Frontal cortex (tissue), 4 donors: Measurements from ENCODE around the gene MYH11. TPM values are rescaled to one million over a fixed set of nuclear protein-coding genes. Genes with fewer than 3 reads are reported as not detected.
"Not testable (repeated sequence)": the region's sequence is repeated elsewhere in the genome, so short reads cannot be mapped to it uniquely, and the experiment has no call there.

Experiments
- DNase-seq, 2 donors: peaks; one replicate each; pipeline ENCODE4 v3.0.0; 2012; ENCODE audit warnings: low spot score in 2 of 2
- FAIRE-seq: peaks from 2 replicates; lab custom pipeline; 2012; peaks lifted over from hg19 to GRCh38; lab: Jason Lieb, UNC
- small RNA-seq: library from RNA; depleted of rRNA; stranded (forward); fragments of <200 nt; gene quantifications from one replicate; pipeline ENCODE3, GENCODE V24; 2014
- total RNA-seq: library from RNA; depleted of rRNA; stranded (reverse); fragments of >200 nt; gene quantifications from one replicate; pipeline ENCODE4 v1.2.3, GENCODE V29; 2014
- donor health status: control.
- donor health status: control.
- donor health status: control.

MYH11 gene
- total RNA-seq, 1 donor from 2014 or later: 1.2 TPM

DNA sequence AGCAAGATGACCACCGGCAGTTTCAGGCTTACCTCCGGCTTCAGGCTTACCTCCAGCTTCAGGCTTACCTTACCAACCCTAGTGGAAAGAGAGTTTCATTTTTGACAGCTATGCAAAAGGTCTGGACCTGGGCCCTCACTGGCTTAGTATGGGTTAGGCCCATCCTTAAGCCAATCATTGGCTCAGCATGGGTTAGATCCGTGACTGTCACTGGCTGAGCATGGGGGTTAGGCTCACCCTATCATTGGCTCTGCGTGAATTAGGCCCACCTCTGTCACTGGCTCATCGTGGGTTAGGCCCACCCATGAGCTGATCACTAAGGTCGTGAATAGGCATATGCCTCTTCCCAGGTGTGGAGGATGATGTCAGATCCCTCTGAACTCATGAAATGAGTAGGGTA lies 198.7 kb downstream of the MYH11 start:
- no peak for DNase-seq

DNA sequence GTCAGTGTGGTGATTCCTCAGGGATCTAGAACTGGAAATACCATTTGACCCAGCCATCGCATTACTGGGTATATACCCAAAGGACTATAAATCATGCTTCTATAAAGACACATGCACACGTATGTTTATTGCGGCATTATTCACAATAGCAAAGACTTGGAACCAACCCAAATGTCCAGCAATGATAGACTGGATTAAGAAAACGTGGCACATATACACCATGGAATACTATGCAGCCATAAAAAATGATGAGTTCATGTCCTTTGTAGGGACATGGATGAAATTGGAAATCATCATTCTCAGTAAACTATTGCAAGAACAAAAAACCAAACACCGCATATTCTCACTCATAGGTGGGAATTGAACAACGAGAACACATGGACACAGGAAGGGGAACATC lies 201.3 kb downstream of the MYH11 start:
- DNase-seq, FAIRE-seq: not testable (repeated sequence)

More for the DNA sequence above, 198.7 kb downstream of the MYH11 start:
- no peak for FAIRE-seq

DNA sequence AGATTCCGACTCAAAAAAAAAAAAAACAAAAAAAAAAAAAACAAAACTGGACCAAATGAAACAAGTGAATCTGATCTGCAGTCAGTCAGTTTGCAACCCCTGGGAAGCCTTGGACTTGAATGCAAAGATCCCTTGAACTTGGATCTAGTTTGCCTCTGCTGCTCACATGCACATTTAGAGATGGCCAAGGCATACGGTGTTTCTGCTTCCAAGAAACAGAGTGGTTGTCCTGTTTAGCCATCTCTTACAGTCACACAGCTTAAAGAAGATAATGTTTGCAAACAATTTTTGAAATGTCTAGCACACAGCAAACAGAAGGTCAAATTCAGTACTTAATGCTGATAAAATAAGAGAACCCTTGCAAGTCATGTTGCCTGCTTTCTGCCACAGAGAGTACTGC lies 202.2 kb downstream of the MYH11 start:
- DNase-seq (no peak), FAIRE-seq (no peak)

DNA sequence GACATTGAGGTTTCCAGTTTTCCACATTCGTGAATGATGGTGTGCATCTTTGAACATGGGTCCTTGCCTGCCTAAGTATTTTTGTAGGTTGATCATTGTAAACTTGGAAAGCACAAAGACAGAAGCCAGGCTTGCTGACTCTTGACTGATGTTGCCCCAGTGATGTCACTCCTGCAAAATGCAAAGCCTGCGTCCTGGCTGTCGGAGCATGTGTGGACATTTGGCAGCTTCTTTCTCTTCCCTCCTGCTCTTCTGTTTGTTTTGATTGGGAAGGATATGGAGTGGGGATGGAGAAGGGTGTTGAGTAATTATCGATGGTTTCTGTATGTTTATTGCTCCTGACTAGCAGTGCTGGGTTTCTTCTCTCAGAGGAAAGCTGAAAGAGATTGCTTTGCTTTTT lies 203.6 kb downstream of the MYH11 start:
- no peak for FAIRE-seq
- no peak for DNase-seq

Small RNA genes within 50 kb of the gene (small RNA-seq; reads per million reads assigned to genes)
- not detected for gene RNU6-213P

Other genes with a start within 250 kb of the MYH11 start
- gene MARF1, start 213.9 kb downstream of the MYH11 start, total RNA-seq: 20.4 TPM
- 4.1 TPM for gene NDE1, start 206.8 kb downstream of the MYH11 start, total RNA-seq
- 44.8 TPM for gene CEP20, start 31.6 kb upstream of the MYH11 start, total RNA-seq
- gene ABCC1, start 92.6 kb upstream of the MYH11 start, total RNA-seq: 8.2 TPM